GM18519 (cell line): ENCODE data around the gene NEDD4L.
"Not testable (repeated sequence)": the region's sequence is repeated elsewhere in the genome, so short reads cannot be mapped to it uniquely, and the experiment has no call there.

Source experiments
- ATAC-seq: cut with Tn5 transposase; IDR thresholded peaks from one replicate; pipeline ENCODE4 v1.9.1; 2021; ENCODE audit warnings: mild to moderate bottlenecking, moderate library complexity; ENCODE audit not compliant: unreplicated experiment, low FRiP score

NEDD4L gene

DNA sequence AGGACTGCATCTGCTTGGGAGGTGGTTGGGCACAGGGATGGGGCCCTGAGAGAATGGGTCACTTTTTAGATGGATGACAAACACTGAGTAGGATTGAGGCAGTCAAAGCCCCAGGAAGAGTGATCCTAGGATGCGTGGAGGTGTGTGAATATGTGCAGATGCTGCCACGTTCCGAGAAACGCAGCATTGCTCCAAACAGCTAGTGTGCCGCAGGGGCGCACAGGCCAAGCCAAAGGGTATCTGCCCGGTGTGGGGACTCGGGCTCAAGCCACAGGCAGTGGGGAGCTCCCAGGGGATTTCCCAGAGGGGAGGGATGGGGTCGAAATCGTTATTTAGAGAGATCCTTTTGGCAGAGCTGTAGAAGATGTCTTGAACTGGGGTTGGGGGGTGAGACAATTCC lies 310.8 kb downstream of the NEDD4L start:
- ATAC-seq, result no peak

DNA sequence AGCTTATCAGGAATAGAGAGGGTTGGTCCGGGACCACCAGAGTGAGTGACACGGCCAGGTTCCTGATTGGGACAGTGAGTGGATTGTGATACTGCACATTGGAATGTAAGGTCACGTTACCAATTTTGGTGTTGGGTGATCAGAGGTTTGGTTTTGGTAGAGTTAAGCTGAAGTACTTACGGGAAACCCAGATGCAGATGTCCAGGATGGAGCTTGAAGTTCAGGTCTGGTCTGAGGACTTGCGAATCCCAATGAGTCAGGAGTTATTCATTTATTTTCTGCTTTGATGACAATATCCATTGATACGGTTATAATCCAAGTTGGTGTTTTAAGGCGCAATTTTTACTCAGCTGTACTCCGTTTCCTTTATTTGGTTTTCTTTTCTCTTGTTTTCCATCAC lies 311.2 kb downstream of the NEDD4L start:
- no peak for ATAC-seq

DNA sequence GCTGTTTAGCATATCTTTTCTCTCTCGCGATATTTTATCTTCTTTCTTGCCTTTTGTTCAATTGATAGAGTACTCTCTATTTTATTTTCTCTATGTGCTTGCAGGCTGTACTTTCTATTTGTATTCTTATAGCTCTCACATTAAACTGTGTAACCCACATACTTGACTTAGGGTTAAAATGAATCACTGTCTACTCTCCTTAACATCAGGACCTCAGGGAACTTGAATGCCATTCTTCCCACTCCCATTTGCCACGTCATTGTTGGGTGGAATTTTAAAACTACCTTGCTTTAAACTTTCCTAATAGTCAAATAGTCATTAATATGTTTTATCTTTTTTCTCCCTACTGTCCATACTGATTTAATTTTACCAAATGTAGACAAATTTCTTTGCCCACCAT lies 315.2 kb downstream of the NEDD4L start:
- no peak for ATAC-seq

DNA sequence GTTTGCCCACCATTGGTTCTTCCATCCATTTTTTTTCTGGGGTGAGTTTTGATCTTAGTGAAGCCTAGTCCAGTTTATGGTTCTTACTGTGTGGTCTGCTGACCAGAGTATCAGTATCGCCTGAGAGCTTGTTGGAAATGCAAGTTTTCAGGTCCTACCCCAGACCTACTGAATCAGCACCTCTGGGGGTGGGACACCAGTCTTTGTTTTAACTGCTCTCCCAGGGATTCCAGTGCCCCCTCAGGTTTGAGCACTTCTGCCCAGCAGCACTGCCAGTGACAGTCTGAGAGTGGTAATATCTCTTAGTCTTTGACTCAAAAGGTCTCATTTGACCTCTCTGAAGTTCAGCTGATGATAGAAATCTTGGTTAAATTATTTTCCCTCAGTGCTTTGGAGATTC lies 315.6 kb downstream of the NEDD4L start:
- no peak for ATAC-seq

DNA sequence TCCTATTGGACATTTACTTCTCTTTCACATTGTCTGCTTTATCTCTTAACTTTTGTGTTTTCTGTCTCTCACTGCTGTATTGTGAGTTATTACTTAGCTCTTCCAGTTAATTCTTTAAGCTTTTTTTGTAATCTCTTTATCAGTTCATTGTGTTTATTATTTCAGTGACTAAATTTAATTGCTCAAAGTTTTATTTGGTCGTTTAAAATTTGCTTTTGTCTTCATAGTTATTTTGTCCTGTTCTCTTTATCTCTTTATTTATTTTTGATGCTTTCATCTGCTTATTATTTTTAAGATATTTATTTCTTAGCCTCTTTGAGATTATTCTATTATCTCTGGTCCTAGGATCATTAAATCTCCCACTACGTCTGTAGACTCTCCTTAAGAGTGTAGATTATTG lies 316.3 kb downstream of the NEDD4L start:
- no peak for ATAC-seq

DNA sequence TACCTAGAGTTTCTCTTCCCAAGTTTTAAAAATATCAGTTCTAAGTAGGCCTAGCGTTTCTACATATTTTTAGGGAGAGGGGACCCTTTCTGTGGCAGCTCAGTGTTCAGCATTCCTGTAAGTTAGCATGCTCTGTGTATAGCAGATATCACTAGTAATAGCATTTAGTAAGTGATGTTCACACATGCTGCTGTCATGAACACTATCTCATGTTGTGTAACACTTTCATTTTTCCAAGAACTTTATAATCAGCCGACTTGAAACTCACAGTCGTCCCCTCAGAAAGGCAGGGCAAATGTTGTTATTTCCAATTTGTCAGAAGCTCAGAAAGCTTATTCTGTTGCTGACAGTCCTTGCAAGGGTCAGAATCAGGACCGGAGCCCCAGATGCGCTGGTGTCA lies 317.2 kb downstream of the NEDD4L start:
- no peak for ATAC-seq

DNA sequence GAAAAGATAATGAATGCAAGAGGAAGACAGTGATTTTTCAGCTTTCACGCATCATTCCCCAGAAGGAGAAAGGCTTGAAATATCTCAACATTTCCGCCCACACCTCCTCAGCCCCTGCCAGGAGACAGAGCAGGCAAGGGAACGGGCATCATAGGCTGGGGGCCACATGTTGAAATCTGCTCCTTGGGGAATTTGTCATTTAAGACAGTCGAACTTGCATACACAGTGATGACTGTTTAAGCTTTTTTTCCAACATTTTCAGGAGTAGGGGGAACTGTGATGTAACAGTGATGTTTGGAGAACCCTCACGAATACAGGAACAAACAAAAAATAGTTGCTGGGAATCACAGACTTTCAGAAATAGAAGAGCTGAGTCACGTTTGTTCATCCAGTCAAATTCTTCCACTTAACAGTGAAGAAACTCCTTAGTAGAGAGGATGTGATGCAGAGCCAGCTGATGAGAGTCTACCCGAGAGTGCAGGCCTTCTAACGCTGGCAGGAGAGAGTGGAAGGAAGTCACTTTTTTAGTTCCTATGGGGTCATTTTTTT lies 318.1 kb downstream of the NEDD4L start:
- no peak for ATAC-seq

DNA sequence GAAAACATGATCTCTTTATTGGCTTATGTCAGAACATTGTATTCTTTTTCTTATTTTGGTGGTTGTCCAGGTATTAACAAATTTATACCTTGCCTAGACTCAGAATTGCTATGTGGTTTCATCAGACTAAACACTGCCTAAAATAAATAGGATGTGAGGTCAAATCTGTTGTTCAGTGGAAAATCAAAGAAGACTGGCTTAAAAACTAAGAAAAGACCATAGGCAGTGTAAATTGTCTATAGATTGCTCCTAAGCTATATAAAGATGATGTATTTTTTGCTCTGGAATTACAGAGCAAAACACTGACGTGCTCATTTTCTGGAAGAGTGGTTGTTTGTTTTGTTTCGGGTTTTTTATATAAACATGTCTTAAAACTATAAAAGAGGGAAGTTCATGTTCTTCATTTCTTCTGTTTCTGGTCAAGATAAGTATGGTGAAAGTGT lies 318.8 kb downstream of the NEDD4L start:
- no peak for ATAC-seq

DNA sequence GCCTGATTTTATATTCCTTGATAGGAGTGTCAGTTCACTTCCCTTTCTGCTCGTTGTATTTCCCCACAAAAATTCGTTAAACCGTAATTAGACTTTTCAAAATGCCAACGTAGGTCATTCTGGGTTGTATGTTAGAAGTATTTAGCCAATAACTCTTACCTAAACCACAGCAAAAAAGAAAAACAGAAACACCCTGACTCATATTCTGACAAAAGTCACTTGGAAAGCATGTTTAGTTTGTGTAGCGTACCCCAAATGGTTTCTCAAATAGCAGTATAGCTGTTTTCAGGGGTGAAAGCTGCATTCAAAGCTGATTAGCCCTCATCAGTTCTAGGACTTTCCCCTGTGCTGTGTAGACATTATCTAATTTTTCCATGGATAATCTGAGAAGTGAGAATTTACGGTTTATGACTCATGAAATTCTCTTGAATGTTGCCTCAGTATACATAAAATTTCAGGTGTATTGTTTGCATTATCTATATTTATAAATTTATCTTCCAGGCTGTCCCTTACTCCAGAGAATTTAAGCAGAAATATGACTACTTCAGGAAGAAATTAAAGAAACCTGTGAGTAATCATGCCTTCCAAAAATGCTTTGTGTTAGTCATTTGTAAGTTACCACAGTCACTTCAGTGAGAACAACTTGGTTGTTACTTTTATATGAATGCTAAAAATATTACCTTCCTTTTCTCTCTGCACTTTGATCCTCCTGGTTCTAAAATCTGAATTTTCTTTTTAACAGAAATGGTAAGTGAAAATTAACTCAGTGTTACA lies 319.9 kb downstream of the NEDD4L start:
- ATAC-seq, result no peak

DNA sequence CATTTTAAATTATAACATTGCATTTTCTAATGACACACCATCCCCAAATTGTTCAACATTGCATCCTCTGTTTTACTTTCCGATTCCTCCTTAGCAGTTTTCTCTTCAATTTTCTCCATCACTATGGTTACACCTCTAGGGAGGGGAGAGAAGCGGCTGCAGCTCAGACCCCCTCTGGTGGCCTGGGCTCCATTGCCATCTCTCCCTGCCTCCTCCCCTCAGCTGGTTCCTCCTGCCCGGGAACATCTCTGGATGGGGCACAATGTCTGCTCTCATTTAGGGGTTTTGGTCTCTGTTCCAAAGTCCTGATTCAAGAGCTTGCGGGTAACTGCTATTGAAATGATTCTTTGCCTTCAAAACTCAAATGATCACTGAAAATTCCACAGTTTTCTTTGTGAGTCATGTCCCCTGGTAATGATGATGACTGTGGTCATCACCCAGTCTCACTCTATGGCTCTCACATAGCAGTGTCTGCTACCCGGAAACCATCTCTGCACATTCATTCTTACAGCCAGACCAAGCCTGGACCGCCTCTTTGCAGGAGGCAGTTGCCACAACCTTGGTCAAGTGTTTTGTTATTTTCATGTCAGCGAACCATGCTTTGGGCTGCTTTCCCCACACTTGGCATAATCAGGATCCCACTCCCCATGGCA lies 321.0 kb downstream of the NEDD4L start:
- no peak for ATAC-seq

DNA sequence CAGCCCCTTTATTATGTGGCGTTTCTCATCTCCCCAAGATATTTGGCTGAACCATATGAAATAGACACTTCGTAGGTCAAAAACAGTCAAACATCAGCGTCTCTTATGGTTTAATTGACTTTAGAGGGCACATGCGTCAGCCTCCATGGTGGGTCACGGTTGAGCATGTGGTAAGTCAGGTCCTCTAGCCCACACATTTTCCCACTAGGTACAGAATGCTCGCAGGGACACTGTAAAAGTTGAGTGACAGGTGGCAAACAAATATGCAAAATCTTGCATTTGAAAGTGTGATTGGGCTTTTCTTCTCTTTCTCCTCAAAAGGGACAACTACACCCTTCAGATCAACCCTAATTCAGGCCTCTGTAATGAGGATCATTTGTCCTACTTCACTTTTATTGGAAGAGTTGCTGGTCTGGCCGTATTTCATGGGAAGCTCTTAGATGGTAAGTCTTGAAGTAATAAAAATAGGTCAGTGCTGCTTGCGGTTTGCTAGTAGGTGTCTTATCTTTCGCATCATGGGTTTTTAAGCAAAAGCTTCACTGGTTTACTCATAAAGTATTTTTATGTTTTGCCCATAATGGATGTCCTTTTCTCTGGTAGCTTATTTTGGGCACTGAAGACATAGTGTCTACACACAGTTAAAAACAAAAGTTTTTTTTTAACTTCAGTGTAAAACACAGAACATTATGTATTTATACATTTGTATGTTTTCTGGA lies 323.6 kb downstream of the NEDD4L start:
- peak; percentile 68 for ATAC-seq

DNA sequence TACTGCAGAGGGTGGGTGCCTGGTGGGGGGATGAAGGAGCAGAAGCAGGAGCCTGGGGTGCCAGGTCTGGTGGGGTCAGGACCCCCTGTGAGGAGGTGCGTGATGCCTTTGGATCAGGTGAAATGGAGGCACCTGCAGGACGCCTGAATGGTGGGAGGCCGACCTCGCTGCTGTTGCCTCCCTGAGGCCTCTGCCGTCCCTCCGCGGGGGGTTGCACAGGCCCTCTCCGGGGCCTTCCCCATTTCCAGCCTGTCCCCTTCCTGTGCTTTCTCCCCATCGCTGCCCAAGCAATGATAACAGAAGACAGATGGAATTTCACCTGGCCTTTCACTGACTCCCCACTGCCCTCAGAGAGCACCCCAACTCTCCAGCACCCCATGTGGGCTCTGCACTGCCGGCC lies 325.6 kb downstream of the NEDD4L start:
- ATAC-seq, result no peak

DNA sequence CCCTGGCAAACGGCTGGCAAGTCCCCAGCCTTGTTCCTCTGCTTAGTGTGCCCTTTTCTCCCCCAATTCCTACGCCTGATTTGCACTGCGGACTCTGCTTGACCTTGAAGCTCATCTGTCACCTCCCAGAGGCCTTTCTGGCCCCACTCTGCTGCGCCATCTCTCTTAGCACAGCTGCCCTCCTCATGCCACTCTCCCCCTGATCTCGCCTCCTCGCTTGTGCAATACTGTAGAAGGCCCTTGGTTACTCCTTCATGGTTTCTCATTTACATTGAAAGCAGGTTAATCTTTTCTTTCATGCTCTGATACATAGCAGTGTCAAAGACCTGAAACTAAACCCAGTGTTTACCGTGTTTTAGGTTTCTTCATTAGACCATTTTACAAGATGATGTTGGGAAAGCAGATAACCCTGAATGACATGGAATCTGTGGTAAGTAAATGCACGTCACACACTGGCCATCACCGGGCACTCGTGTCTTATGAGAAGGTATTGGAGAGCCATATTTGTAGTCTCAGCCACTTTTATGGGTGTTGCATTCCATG lies 326.1 kb downstream of the NEDD4L start:
- ATAC-seq, result no peak

DNA sequence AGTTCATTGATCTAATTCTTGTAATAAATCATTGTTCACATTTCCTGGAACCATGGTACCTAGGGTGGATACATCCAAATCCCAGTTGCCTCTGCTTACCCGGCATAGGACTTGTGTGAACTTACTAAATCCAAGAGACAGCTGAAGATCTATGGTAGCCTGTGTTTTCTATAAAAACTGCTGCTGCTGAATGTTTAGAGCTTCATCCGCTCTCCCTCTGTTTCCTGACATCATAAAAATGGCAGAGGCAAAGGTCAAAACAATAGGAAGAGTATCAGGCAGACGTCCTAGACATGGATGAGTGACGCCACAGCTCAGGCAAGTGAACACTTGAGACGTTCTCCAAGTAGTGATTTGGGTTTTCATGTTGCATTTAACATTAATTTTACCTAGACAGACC lies 326.6 kb downstream of the NEDD4L start:
- no peak for ATAC-seq

DNA sequence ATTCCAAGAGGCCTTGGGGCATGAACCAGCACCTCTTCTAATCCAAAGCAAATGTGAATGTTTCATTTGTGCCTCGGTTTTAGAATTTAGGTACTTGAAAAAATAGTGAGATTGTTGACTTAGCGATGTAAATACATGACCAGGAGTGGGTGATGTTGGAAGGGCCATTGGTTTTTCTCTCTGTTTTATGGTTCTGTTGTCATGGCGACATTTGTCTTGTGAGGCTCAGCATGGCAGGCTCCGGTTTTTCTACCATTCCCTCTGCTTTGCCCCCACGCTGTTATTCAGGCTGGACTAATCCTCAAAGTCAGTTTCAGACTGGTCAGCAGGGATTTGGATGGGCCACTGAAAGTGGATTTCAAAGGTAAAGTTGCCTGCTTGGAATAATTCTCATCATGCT lies 329.5 kb downstream of the NEDD4L start:
- no peak for ATAC-seq

DNA sequence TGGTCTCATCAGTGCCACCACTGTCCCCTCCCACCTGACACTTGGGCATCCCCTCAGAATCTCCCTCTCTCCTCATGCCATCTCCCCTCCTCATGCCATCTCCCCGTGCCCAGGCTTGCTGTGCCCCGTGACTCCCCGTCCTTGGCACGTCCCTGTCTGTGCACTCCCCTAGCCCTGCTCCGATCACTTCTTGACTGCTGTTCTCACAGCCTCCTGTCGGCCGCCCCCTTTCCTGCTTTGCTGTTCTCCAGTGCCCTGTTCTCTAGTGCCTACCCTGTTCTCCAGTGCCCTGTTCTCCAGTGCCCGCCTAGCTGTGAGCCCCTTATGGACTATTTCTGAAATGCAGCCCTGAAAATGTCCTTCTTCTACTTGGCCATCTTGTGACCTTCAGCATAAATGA lies 331.0 kb downstream of the NEDD4L start:
- ATAC-seq, result no peak

DNA sequence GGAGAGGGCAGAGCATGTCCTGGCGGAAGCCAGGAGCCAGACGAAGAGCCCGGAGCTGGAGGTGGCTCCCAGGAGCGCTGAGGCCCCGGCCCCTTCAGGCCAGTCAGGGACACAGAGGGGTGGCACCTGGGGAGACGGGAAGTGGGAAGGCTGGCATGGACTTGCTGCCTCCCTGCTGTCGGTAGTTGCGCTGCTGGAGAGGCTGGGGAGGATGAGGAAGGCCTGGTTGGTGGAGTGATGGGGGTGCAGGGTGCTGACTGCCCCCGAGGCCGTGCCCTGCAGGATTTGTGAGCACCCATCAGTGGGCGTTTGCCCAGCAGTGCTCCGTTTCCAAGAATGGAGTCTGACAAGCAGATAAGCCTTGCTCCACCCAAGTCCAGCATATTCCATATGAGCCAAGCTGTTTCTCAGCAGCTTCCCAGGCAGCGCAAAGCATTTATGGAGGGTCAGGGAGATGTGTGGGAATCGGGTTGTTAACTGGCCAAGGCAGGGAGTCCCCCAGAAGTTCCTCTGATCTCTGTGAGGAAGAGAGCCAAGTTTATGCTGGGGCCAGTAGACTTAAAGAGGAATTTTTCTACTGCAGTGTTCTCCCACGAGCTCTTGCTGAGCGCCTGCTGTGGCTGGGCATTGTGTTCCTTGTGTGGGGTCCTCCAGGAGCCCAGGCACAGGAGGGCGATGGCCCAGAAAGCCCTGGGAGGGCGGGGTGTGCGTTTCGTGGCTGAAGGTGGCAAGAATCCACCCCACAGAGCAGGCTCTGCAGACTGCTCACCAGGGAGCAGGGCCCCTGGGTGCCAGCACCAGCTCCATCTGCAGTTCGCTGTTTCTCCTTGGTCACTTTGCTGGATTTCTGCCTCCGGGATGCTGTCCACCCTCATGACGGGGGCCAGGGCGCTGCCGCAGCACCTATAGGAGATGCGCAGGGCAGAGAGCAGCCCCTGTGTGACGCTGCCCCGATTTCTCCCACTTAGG lies 334.7 kb downstream of the NEDD4L start:
- ATAC-seq, result no peak

DNA sequence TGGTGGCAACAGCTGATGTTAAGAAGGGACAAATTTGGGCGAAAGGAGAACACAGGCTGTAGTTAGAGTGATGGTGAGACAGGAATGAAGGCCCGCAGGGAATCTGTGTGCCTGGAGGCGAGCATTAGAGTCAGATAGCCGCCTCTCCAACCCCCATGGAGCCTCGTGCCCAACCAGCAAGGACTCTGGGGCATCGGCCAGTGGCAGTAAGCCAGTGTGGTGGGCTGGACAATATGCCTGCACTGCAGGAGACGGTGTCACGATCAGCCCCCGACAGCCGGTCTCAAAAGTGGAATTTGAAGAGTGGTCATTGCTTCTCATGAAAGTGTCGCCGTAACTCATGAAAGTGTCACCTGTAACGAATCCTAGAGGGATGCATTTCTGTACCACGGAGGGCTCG lies 335.4 kb downstream of the NEDD4L start:
- no peak for ATAC-seq

DNA sequence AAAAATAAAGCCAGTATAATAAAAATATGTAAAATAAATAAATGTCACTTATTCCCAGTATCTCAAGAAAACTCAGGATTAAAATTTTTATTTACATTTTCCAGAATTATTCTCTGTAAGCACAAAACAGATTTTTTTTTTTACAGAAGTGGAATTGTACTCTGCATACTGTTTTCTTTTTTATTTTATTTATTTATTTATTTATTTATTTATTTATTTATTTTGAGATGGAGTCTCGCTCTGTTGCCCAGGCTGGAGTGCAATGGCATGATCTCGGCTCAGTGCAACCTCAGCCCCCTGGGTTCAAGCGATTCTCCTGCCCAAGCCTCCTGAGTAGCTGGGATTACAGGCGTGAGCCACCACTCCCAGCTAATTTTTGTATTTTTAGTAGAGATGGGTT lies 336.1 kb downstream of the NEDD4L start:
- ATAC-seq, result not testable (repeated sequence)
